Activated T-helper 9 cell treated with anti-CD3 and anti-CD28 coated beads, Interleukin-2, amount 50 U/mL, for 16 hours (primary cell): ENCODE data around the gene ZNF646.

Source experiments
- DNase-seq: peaks from one replicate; pipeline ENCODE4 v3.0.0-alpha.2; 2020; ENCODE audit warnings: low read depth

The ZNF646 gene

GRCh38 chr16:31108035-31108793, 34.0 kb downstream of the ZNF646 start, which contains the start of gene BCKDK:
TSS of gene BCKDK (plus strand) at chr16:31108386. CDS start at chr16:31109224, 838 bp downstream.
- peak; percentile 63 for DNase-seq

DNA sequence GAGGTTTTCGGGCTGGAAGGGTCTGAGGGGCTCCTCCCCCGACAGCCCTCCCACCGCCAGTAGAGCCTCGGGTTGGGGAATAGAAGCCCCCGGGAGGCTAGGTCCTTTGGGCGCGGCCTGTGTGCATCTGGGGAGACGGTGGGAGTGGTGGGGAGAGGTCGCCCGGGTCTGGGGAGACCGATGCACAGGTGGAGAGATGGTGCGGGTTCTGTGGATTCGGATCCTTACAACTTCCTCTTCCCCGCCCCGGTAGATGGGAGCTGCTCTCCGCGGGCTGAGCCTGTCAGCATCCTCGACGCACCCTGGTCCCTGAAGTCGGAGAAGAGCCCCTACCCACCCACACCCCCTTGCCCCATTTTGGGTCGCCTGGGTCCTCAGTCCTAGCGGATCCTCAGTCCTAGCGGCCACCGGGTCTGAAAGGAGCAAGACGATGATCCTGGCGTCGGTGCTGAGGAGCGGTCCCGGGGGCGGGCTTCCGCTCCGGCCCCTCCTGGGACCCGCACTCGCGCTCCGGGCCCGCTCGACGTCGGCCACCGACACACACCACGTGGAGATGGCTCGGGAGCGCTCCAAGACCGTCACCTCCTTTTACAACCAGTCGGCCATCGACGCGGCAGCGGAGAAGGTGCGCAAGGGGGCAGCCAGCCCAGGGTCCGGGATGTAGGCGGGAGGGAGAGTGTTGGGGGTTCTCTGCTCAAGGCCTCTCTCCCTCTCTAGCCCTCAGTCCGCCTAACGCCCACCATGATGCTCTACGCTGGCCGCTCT, 34.8 kb downstream of the ZNF646 start:
- no peak for DNase-seq

- no peak for DNase-seq
These were observed 35.4 kb downstream of the ZNF646 start for GRCh38 chr16:31109622-31110021.

DNA sequence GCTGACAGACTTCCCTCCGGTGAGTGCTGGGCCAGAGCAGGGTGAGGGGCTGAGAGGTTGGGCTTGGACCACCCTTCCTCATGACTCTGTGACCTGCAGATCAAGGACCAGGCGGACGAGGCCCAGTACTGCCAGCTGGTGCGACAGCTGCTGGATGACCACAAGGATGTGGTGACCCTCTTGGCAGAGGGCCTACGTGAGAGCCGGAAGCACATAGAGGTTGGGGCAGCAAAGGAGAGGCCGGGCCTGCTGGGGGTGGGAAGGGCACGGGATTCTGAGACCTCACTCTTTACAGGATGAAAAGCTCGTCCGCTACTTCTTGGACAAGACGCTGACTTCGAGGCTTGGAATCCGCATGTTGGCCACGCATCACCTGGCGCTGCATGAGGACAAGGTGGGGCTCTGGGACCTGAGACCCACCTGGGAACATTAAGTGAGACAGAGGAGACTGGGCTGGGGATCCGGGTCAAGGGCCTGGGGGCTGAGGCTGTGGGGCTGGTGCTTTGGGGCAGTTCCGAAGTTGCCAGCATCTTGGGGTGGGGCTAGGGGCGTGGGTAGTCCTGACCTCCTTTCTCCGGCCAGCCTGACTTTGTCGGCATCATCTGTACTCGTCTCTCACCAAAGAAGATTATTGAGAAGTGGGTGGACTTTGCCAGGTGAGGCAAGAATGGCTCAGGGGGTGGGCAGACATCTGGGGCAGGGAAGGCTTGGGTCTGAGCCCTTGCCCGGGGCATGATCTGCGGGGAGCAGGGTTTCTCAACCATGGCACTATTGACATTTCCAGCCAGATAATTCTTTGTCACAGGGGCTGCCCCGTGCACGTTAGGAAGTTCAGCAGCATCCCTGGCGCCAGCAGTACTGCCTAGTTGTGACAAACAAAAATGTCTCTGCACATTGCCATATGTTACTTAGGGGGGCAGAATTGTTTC, 36.1 kb downstream of the ZNF646 start:
- no peak for DNase-seq

GRCh38 chr16:31111881-31112466, 37.8 kb downstream of the ZNF646 start:
- no peak for DNase-seq

- DNase-seq, result no peak
These were observed 38.5 kb downstream of the ZNF646 start for GRCh38 chr16:31112711-31113110.

GRCh38 chr16:31113121-31114120, 39.2 kb downstream of the ZNF646 start:
- no peak for DNase-seq

- DNase-seq, result no peak
These were observed 40.2 kb downstream of the ZNF646 start for GRCh38 chr16:31114468-31114867.

DNA sequence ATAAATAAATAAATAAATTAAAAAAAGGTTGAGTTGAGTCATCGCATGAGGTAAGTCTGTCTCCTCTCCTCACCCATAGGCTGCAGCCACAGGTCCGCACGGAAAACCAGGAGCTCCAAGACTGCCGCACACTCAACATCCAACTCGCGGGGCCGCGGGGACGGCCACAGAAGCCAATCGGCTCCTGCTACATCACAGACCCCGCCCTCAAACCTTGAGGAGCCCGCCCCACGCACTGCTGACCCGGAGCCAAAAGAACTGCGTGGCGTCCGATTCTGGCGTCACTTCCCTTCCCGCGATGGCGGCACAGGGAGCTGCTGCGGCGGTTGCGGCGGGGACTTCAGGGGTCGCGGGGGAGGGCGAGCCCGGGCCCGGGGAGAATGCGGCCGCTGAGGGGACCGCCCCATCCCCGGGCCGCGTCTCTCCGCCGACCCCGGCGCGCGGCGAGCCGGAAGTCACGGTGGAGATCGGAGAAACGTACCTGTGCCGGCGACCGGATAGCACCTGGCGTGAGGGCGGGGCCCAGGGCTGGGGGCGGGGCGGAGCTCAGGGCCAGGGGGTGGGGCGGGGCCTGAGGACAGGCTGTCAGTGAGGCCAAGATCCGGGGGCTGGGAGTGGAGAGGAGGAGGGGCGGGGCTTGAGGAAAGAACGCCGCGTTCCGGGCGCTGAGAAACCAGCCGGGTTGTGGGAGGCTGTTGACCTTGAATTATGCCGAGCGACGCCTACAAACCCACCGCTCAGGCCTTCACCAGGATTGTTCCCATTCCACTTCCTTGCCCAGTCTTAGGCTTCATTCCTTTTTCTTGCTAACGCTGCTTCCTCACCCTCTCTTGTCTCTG, 43.4 kb downstream of the ZNF646 start, which contains the start of gene KAT8:
Gene KAT8, plus strand, starts transcription at position 281 of the 839 bp plus-strand sequence. Its CDS starts 18 bp downstream, at position 299.
- DNase-seq, result peak; percentile 95

GRCh38 chr16:31118223-31119155, 44.3 kb downstream of the ZNF646 start:
- no peak for DNase-seq

DNA sequence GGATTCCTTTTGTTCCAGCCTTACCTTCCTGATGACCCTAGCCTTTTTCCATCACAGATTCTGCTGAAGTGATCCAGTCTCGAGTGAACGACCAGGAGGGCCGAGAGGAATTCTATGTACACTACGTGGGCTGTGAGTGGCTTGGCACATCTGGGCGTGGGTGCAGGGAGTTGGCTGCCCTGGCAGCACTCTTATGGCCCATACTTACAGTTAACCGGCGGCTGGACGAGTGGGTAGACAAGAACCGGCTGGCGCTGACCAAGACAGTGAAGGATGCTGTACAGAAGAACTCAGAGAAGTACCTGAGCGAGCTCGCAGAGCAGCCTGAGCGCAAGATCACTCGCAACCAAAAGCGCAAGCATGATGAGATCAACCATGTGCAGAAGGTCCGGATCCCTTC, 45.9 kb downstream of the ZNF646 start:
- DNase-seq, result no peak

GRCh38 chr16:31125844-31126243, 51.6 kb downstream of the ZNF646 start:
- no peak for DNase-seq

DNA sequence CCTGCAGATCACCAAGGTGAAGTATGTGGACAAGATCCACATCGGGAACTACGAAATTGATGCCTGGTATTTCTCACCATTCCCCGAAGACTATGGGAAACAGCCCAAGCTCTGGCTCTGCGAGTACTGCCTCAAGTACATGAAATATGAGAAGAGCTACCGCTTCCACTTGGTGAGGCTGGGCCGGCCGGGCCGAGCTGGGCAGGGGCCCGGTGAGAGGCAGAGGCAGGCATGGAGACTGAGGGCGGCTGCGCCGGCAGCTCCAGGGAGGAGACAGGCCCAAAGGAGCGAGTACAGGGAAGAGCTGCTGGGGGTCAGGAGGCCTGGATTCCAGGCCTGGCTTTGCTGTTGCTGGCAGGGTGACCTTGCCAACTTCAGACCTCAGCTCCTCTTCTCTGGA, 53.0 kb downstream of the ZNF646 start:
- no peak for DNase-seq

DNA sequence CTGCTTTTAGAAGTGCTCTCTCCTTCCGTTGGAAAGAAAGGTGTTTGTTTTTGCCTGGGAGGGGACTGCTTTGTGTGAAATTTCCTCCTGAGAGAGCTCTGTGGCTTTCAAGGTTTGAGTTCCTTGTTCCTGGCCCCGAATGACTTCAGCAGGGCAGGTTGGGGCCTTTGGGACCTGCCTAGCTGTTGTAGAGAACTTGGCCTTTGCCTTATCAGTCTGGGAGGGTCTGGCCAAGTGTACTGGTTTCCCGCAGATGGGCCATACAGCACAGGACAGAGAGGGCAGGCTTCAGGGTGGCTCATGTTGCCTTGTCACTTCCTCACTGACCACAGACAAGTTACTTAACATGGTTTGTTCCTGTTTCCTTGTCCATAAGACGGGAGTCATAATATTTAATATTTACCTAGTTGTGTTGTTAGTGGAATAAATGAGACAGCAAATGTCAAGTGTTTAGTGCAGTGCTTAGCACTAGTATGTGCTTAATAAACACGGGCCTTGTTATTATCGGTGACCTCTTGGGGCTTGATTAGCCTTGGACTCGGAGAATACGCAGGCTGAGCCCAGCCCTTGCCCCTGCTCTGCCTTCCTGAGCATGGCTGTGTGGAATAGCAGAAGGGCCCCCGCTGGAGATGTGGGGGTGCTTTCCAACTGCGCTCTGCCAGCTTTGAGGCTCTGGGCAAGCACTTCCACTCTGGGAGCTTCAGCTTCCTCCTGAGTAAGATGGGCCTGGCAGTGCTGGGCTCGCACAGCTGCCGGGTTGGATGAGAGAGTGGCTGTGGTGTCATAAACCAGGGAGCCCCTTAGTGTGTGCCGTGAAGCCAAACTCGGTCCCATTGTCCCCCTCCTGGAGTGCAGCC, 54.7 kb downstream of the ZNF646 start:
- no peak for DNase-seq

DNA sequence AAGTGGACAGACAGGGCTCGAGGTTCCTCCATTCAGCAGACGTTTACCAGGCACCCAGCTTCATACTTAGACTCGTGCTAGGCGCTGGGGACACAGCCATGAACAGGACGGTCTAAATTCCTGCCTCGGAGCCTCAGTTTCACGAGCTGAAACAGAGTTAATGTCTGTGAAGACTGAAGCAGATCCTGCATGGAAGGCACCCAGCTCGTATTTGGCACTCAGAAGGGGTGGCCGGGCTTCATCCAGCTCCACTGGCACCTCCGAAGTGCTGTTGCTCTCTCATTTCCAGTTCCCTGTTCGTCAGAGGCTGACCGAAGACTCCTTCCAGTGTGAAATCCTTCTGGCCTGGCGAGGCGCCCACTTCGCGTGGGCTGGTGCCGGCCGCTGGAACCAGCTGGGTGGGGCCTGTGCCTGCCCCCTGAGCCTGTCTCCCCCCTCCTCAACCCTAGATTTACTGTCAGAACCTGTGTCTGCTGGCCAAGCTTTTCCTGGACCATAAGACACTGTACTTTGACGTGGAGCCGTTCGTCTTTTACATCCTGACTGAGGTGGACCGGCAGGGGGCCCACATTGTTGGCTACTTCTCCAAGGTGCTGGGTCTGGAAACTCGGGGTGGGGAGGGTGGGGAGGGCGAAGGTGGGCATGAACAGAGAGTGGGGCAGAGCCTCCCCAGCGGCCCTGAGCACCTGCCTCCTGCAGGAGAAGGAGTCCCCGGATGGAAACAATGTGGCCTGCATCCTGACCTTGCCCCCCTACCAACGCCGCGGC, 55.5 kb downstream of the ZNF646 start:
- DNase-seq, result no peak

- DNase-seq, result no peak
These were observed 56.2 kb downstream of the ZNF646 start for GRCh38 chr16:31130336-31130891.
